Inflammatory macrophage treated with lipopolysaccharide for 4 hours (primary cell): Measurements from ENCODE around the gene BAIAP2L2.
A peak's percentile ranks its signal among the peaks of the same experiment; 100 is the strongest.
"Not testable (repeated sequence)": the region's sequence is repeated elsewhere in the genome, so short reads cannot be mapped to it uniquely, and the experiment has no call there.

Experiments
- DNase-seq: peaks from one replicate; pipeline ENCODE4 v3.0.0-alpha.2; 2020

BAIAP2L2 gene

GRCh38 chr22:38110008-38110862 lies at the start of gene BAIAP2L2:
Gene BAIAP2L2 (minus strand): TSS chr22:38110684. CDS start chr22:38110525, 159 bp downstream.
- no peak for DNase-seq

DNA sequence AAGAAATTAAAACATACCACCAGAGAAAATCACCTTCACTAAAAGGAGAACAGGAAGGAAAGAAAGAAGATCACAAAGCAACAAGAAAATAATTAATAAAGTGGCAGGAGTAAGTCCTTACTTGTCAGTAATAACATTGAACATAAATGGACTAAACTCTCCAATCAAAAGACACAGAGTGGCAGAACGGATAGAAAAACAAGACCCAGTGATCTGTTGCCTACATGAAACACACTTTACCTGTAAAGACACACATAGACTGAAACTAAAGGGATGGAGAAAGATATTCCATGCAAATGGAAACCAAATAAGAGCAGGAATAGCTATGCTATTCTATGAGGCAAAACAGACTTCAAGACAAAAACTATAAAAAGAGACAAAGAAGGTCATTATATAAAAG lies 45.2 kb upstream of the BAIAP2L2 start:
- DNase-seq = no peak

GRCh38 chr22:38154563-38154915 lies 44.1 kb upstream of the BAIAP2L2 start:
- not testable (repeated sequence) for DNase-seq

DNA sequence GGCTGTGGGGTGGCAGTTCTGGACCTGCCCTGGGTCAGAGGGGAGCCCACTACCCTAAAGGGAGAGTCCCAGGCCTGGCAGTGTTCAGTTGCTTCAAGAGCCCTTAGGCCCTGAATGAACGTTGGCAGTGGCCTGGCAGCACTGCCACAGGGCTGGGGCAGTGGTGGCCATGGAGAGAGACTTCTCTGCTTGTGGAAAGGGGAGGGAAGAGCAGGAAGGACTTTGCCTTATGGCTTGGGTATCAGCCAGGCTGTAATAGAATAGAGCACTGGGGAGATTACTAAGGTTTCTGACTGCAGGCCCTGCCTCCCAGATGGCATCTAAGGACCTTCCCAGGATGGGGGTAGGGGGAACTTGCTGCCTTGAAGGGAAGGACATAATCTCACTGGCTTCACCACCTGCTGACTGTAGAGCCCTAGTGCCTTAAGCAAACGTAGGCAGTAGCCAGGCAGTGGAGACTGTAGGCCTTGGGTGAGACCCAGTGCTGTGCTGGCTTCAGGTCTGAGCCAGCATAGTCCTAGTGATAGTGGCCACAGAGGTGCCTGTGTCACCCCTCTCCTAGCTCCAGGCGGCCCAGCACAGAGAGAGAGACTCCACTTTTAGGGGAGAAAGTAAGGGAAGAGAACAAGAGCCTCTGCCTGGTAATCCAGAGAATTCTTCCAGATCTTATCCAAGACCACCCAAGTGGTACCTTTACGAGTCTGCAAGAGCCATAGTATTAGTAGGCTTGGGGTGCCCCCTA lies 43.5 kb upstream of the BAIAP2L2 start:
- DNase-seq = no peak

DNA sequence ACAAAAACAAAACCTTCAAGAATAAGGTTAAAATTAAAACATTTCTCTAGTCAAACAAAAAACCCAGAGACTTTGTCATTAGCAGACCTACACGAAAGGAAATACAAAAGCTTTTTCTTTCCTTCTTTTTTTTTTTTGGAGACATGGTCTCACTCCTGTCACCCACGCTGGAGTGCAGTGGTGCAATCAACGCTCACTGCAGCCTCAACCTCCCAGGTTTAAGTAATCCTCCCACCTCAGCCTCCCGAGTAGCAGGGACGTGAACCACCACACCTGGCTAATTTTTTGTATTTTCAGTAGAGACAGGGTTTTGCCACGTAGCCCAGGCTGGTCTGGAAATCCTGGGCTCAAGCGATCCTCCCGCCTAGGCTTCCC lies 40.6 kb upstream of the BAIAP2L2 start:
- DNase-seq = no peak

DNA sequence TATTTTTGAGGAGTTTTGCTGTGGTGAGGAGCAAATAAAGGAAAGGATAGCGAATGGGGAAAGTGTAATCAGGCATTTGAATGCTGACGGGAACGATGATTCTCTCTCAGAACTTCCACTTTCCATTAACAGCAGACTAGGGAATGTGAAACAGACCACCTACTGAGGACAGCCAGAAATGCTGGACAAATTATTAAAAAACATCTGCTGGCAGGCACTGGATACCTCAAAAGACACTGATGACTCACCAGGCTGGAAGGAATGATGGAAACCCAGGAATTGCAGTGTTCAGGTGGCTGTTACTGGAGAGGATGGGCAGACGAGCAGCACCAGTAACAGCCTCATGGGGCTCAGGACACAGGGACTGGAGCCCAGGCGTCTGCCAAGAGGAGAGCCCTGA lies 37.8 kb upstream of the BAIAP2L2 start:
- DNase-seq = peak; percentile 56

DNA sequence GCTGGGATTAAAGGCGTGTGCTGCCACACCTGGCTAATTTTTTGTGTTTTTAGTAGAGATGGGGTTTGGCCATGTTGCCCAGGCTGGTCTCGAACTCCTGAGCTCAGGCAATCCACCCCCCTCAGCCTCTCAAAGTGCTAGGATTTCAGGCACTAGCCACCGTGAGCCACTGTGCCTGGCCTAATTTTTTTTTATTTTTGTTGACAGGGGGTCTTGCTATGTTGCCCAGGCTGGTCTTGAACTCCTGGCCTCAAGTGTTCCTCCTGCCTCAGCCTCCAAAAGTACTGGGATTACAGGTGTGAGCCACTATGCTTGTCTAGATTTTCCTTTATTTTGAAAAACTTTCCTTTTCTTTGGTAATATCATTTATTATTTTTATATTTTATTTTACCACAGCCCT lies 35.7 kb upstream of the BAIAP2L2 start:
- DNase-seq = not testable (repeated sequence)

DNA sequence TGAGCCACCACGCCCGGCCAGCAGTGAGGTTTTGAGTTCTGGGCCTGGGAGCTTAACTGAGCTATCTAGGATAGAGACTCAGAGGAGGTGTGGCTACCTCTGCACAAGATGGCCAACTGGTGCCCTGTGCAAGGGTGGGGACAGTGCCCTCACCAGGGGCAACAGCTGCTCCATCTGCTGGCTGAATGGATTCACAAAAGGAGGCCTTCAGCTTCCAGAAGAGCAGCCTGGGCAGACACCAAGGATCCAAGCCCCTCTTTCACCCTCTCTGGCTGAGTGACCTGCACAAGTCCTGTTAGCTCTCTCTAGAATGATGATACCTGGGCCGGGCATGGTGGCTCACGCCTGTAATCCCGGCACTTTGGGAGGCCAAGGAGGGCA lies 33.5 kb upstream of the BAIAP2L2 start:
- peak; percentile 23 for DNase-seq

DNA sequence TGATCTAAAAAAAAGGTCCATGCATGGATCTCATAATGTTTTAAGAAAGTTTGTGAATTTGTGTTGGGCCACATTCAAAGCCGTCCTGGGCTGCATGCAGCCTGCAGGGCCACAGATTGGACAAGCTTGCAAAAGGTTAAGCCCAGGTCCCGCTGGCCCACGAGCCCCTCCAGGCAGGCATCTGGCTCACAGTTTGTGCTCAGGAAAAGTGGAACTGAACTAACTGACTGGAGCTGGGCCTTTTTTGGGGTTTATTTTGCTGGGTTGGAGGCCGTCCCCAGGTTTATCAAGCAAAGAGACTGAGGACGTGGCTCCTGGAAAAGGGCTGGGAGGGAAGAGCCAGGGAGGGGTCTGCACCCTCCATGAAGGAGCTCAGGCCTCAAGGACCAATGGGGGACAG lies 32.1 kb upstream of the BAIAP2L2 start:
- no peak for DNase-seq

DNA sequence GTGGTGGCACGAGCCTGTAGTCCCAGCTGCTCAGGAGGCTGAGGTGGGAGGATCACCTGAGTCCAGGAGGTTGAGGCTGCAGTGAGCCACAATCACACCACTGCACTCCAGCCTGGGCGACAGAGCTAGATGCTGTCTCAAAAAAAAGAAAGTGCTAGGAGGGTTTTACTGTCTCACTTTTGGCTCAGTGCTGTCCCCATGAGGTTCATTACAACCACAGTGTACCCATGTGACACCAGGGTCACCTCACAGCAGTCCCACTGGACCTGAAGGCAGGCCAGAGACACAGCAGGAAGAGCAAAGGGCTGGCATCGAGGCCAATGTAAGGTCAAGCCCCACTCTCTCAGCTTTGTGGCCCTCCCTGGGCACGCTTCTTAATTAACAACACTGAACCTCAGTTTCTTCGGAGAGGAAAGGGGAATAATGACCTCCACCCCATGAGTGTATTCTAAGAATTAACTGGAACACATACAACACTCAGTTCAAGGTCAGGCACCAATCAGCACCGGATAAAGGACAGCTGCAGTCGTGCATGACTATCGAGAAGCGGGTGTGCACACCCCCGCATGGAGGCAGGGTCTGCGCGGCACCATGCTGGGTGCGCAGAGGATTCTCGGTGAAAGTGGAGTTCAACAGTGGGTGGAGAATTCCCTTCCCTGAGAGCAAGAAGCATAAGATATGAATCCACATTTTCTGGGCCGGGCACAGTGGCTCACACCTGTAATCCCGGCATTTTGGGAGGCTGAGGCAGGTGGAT lies 30.9 kb upstream of the BAIAP2L2 start:
- DNase-seq = no peak

GRCh38 chr22:38139901-38140300 lies 29.4 kb upstream of the BAIAP2L2 start:
- DNase-seq = no peak

GRCh38 chr22:38138961-38139360 lies 28.5 kb upstream of the BAIAP2L2 start:
- DNase-seq = no peak

DNA sequence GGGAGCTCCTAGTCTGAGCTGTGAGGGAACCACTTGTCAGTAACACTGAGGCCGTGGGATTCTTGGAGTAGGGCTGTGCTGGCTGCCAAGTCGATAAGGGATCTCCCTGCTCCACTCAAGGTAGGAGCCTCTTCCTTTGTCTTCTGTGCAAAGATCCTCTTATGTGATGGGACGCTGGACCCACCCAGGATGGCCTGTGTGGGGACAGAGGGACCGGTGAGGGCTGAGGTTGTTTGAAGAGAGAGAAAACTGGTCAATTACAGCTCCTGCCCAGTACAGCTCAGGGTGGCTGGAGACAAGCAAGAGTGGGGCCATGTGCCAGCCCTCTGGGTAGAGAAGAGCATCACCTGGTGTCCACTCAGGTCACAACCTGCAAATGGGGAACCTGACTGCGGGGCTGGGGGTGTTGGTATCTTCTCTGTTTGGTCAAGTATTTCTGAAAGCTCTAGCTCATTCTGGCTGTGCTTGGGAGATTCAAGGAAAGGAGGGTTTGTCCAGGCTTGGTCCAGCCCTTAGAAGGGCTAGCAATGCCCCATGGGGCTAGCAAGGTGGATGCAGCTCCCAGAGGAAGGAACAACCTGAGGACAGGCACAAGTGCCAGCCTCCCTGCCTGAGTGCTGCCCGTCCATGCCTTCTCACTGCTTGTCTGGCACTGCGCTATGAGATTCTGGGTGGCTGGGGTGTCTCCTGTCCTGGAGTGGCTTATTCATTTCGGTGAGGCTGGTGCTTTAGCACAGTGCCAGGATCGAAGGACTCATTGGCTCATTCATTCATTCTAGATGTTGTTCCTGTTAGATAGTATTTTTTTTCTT lies 27.6 kb upstream of the BAIAP2L2 start:
- DNase-seq = no peak

- peak; percentile 28 for DNase-seq
These were observed 26.1 kb upstream of the BAIAP2L2 start for GRCh38 chr22:38136607-38137006.

DNA sequence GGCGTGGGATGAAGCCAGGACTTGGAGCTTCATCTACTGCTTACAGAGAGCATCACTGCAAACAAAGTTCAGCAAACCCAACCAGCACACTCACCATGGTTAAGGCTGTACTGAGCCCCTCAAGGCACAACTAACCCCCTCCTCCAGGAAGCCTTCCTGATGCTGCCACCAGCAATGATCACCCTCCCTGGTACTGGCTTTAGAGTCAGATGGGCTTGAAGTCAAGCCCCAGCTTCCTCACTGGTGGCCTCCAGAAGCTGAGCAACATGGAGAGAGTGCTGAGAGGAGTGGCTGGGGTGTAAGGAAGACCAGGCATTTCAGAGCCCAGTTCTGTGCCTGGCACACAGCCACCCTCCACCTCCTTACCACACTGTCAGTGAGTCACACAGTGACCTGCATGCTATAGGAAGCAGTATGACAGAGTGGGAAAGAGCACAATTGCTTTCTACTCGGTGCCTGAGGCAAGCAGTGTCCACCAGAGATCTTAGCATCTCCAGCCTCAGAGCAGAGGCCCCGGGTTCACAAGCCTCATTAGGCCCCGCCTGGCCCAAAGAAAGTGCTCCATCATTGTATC lies 24.7 kb upstream of the BAIAP2L2 start:
- DNase-seq = peak; percentile 81

- DNase-seq = no peak
These were observed 22.8 kb upstream of the BAIAP2L2 start for GRCh38 chr22:38133331-38133730.

GRCh38 chr22:38132794-38133193 lies 22.3 kb upstream of the BAIAP2L2 start:
- DNase-seq = no peak

DNA sequence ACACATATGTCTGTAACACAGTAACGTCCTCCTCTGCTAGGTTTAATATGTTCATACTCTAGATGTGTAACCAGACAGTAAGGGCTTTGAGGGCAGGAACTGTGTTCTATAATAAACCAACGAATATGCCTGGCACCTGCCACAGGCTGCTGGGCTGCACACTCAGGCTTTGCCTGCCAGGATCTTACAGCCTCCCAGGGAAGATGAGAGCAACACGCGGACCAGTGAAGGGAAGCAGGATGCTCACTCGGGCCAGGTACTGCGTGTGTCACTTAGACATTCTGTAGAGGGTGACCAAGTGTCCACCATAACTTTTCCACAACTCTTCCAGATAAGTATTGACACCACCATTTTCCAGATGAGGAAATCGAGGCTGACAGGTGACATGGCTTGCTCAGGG lies 21.7 kb upstream of the BAIAP2L2 start:
- no peak for DNase-seq

DNA sequence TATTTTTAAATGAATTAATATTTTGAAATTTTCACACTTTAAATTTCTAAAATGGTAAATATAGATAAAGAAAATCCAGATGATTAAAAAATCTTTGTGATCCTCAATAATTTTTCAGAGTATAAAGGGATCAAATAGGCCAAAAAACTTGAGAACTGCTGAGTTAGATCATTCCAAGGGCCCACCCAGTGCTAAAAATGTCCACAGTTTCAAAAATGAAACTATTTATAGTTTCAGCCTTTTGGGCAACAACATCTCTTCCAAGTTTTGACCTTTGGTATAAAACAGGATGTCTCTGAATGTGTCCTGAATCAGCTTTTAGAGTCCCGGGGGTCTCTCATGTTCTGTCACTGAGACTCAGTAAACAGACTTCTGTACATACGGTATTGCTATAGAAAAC lies 20.9 kb upstream of the BAIAP2L2 start:
- DNase-seq = no peak

- no peak for DNase-seq
These were observed 19.4 kb upstream of the BAIAP2L2 start for GRCh38 chr22:38129856-38130255.

DNA sequence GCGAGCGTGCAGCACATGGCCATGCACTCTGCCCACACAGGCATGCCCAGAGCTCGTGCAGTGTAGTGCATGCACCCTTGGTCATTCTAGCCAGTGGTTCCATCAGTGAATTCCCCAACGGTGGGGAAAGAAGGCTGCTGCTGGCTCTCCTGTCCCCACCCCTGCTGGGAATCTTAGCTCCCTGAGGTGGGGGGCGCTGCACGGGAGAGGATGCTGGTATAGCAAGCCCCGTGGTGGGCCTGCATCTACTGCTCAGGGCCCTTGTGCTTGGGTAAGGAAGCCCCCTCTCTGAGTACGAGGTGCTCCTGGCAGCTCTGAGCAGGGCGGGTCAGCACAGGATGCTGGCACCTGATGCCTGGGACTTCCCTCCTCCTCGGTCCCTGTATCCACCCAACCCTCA lies 18.5 kb upstream of the BAIAP2L2 start:
- no peak for DNase-seq

DNA sequence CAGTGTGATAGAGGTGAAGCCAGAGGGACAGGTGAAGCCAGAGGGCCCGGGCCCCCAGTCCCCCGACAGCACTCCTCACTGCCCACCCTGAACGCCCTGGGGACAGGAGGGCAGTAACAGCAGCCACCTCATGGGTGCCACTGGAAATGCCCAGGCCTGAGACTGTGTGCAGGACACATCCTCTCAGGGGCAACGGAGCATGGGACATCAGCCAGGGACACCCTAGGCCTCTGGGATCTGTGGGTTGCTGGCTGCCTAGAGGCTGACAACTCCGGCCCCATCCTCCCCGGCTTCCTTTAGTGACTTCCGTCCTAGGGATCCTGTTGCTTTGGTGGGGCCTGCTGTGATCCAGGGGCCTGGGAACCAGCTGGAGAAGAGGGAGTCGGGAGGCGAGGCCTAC lies 17.4 kb upstream of the BAIAP2L2 start:
- no peak for DNase-seq
